Fibroblast of skin of right quadriceps (primary cell): Measurements from ENCODE around the gene SPN.
A peak's percentile ranks its signal among the peaks of the same experiment; 100 is the strongest.
"Not testable (repeated sequence)": the region's sequence is repeated elsewhere in the genome, so short reads cannot be mapped to it uniquely, and the experiment has no call there.

Experiments
- DNase-seq: peaks from one replicate; pipeline ENCODE4 v3.0.0-alpha.2; 2013

Gene SPN

DNA sequence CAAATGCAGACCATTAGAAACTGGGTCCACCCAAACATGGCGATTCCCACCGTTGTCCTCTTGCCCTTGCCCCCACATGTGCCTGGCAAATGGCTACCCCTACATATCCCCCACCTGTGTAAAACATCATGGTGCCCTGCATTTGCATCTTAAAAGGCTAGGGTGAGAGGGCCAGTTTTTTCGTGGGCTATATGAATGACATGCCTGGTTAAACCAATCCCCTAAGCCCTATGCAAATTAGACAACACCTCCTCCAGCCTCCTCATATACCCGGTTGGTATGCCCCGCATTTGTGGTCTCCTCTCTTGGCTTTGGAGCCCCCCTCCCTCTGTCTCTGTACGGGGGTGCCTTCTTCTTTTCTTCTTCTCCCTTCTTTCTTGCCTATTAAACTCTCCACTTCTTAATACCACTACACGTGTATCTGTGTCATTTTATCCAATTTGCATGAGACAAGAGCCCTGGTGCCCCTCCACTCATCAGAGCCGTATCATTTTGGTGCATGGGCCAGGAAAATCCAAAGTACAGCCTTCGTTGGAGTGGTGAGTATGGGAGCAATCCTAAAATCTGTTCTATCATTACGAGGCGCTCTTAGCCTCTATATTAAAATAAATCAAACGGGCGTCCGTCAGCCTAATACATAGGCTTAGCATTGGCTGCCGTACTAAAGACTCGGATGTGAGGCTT is 46.0 kb downstream of the SPN start:
- no peak for DNase-seq

DNA sequence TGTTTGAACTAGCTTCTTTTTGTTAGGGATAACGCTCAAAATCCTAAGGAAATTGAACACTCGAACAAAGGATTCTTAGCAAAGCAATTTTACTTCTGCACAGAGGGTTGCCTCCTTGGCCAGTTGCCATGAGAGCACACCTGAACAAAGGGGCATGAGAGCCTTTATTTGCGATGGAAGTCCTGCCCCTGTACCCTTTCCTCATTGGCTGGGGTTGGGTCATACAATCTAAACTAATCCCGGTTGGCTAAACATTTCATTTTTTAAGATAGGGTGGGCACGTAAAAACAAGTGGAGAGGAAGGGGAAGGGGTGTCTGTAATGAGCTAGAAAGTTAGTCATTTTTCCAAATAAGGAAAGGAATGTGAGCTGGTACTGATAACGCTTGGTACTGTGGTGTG is 46.6 kb downstream of the SPN start:
- DNase-seq, result not testable (repeated sequence)

DNA sequence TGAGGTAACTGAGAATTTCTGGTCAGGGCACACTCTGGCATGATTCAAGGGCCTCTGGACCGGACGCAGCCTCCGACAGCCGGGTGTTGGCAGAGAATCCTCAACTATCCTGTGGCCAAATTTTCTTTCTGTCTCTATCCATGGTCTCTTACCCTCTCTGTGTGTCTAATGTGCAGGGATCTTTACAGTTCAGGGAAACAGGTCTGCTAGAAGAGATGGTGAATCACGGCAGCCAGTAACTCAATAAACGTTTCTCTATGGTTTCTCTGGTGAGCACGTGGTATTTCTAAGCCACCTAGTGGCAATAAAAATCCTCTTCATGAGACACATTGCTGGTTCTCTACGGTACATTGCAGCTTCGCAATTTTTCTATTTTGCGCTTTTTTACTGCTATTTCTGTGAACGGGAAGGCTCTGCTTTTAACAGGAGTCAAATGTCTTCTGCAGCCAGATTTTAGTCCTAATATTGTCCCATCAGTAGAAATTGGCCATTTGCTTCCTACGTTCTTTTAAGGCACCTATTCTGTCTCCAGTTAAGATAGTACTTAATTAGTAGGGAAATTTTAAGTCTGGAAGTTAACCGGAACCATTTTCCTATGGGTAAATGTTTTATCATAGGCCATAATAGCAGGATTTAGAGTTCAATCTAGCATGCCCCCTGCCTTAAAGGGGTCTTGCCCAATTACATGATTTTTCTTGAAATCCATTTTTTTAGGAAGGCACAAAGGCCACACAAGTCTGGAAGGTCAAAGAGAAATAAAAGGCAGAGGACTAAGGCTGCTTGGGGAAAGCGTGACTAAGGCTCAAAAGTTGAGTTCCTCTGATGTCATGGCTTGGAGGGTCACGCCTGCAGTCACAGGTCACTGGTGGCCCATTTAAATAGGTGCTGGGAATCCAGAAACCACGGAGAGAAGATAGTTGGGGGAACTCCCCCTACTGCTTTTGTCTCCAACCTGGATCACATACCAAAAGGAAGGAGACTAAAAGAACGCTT is 47.5 kb downstream of the SPN start:
- peak; percentile 72 for DNase-seq

DNA sequence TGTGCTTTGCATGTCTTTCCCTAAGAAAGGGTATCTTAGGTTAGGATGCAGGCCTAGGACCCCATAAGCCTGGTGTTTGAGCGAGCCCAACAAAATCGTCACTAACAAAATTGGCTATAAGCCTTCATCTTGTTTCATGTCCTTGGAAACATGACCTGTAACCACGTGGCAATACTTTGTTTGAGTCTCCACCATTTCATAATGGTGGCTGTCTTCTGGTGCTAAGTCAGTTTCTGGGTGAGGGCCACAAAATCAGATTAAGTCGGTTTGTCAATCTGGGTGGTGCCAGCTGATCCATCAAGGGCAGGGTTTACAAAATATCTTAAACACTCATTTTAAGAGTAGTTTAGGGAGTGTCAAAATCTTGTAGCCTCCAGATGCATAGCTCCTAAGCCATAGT is 49.8 kb downstream of the SPN start:
- no peak for DNase-seq

DNA sequence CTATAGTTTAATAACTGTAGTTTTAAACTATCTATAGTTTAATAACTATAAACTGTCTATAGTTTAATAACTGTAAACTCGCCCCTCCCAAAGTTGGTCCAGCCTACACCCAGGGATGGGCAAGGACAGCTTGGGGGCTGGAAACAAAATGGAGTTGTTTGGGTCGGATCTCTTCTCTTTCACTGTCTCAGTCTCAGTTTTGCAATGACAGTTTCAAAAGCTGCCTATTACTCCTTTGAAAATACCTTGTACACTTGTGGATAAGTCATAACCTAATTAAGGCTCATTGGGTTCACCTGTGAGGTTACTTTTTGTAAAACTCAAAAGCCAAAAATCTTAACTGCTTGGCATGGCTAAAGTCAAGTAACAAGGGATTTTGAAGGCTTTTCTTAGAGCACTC is 51.3 kb downstream of the SPN start:
- DNase-seq, result no peak

DNA sequence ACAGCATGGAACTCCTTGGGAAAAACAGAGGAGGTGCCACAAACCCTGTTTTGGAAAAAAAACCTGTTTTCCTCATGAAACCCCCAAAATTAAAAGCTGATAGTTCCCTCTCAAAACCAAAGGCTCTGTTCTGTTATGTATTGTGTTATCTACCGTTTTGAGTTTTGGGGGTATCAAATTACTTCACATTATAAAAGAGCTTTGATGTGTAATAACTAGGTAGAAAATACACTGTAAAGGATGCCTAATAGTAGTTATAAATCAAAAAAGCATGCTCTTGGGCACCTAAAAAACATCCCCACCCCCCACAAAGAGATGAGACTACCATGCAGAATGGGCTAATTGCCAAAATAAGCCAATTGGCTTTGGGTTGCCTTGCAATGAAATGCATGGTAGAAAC is 51.9 kb downstream of the SPN start:
- DNase-seq, result no peak

DNA sequence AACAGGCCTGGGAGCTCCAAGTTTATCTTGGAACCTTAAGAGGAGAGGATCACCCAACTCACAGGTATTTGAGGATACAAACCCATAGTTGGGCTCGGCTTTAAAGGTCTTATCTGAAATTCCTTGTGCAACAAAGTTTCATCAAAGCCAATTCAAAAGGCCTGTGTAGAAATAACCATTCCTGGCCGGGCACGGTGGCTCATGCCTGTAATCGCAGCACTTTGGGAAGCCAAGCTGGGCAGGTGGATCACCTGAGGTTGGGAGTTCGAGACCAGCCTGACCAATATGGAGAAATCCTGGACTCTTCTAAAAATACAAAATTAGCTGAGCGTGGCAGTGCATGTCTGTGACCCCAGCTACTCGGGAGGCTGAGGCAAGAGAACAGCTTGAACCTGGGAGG is 54.1 kb downstream of the SPN start:
- DNase-seq, result no peak

DNA sequence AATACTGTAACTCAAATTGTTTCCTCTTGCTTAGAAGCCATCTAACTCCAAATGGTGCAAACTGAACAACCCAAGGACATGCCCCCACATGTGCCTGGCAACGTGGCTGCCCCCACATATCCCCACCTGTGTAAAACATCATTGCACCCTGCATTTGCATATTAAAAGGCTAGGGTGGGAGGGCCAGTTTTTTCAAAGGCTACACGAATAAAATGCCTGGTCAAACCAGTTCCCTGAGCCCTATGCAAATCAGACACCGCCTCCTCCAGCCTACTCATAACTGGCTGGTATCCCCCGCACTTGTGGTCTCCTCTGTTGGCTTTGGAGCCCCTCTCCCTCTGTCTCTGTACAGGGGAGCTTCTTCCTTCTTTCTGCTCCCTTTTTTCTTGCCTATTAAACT is 56.0 kb downstream of the SPN start:
- DNase-seq, result no peak
